PC-3 (cell line): ENCODE results near the gene RABGEF1. TPM values are rescaled to one million over a fixed set of nuclear protein-coding genes. Genes with fewer than 3 reads are reported as not detected.

Source experiments
- ATAC-seq: fragments of 200-7000 bp; cut with Tn5 transposase; 2 replicates; pipeline ENCODE4 v1.9.1; 2020; ENCODE audit warnings: mild to moderate bottlenecking, moderate library complexity
- BruUV-seq: library from RNA; stranded (reverse); fragments of 400-500 nt; replicated peaks from 2 replicates; lab custom pipeline; 2021; lab: Mats Ljungman, UMichigan
- CTCF ChIA-PET: fragments of 300-600 bp; sonication (Branson Sonifier 250); formaldehyde crosslinking; loops from one replicate; lab custom pipeline; 2022; ENCODE audit warnings: antibody characterized with exemption; lab: Charles Lee
- POLR2A ChIA-PET: fragments of 300-600 bp; sonication (Branson Sonifier 250); formaldehyde crosslinking; loops from one replicate; lab custom pipeline; 2022; ENCODE audit warnings: antibody characterized with exemption; ENCODE audit not compliant: unreplicated experiment; lab: Charles Lee
- DNase-seq: peaks from one replicate; pipeline ENCODE4 v3.0.0-alpha.2; 2015
- H2AFZ ChIP-seq: fragments of 300-600 bp; sonication (generic); 2 replicates; pipeline ENCODE4 v1.6.0; 2016; ENCODE audit warnings: antibody characterized with exemption, low read length
- H3F3A ChIP-seq: fragments of 300-600 bp; sonication (generic); one replicate; pipeline ENCODE4 v1.6.0; 2017; ENCODE audit warnings: antibody characterized with exemption, low read length, control low read depth, mild to moderate bottlenecking; ENCODE audit not compliant: unreplicated experiment
- H3K27ac ChIP-seq: fragments of 300-600 bp; sonication (generic); 2 replicates; pipeline ENCODE4 v1.5.1; 2016; ENCODE audit warnings: mild to moderate bottlenecking, low read length
- H3K27me3 ChIP-seq: fragments of 300-600 bp; sonication (generic); 2 replicates; pipeline ENCODE4 v1.6.1; 2016; ENCODE audit warnings: low read length, mixed read lengths
- H3K36me3 ChIP-seq: fragments of 300-600 bp; sonication (generic); 2 replicates; pipeline ENCODE4 v1.6.1; 2016; ENCODE audit warnings: low read depth, mixed run types, low read length, mixed read lengths
- H3K4me1 ChIP-seq: fragments of 300-600 bp; sonication (generic); 2 replicates; pipeline ENCODE4 v1.5.1; 2016; ENCODE audit warnings: low read length; ENCODE audit not compliant: insufficient read depth
- H3K4me2 ChIP-seq: fragments of 300-600 bp; sonication (generic); 2 replicates; pipeline ENCODE4 v1.6.0; 2016; ENCODE audit warnings: low read length
- H3K4me3 ChIP-seq: fragments of 300-600 bp; sonication (generic); 2 replicates; pipeline ENCODE4 v1.5.1; 2016; ENCODE audit warnings: mild to moderate bottlenecking, low read length, mixed read lengths
- H3K79me2 ChIP-seq: fragments of 300-600 bp; sonication (generic); 2 replicates; pipeline ENCODE4 v1.6.1; 2017; ENCODE audit warnings: low read length, mixed read lengths
- H3K9ac ChIP-seq: fragments of 300-600 bp; sonication (generic); 2 replicates; pipeline ENCODE4 v1.6.0; 2016; ENCODE audit warnings: mild to moderate bottlenecking, low read length
- H3K9me2 ChIP-seq: fragments of 300-600 bp; sonication (generic); replicated peaks from 2 replicates; pipeline ENCODE4 v1.6.1; 2016; ENCODE audit warnings: mixed run types, low read length, mixed read lengths
- H3K9me3 ChIP-seq: fragments of 300-600 bp; sonication (generic); 2 replicates; pipeline ENCODE4 v1.6.1; 2016; ENCODE audit warnings: low read length, mixed read lengths
- H4K20me1 ChIP-seq: fragments of 300-600 bp; sonication (generic); 2 replicates; pipeline ENCODE4 v1.6.1; 2016; ENCODE audit warnings: low read length, mixed read lengths
- CTCF ChIP-seq: fragments of 300-600 bp; sonication (generic); conservative IDR thresholded peaks from 2 replicates; pipeline ENCODE4 v1.5.1; 2017; ENCODE audit warnings: antibody characterized with exemption, low read depth, mild to moderate bottlenecking, low read length
- EZH2 ChIP-seq: fragments of 300-600 bp; sonication (generic); IDR thresholded peaks from one replicate; pipeline ENCODE4 v1.6.1; 2017; ENCODE audit warnings: antibody characterized with exemption, mild to moderate bottlenecking, low read length; ENCODE audit not compliant: unreplicated experiment
- EZH2phosphoT487 ChIP-seq: fragments of 300-600 bp; sonication (generic); IDR thresholded peaks from 2 replicates; pipeline ENCODE4 v1.6.1; 2018; ENCODE audit warnings: mild to moderate bottlenecking, antibody characterized with exemption, low read length, borderline replicate concordance
- intact Hi-C: fragments of 100-400 bp; cut with micrococcal nuclease; formaldehyde crosslinking; loops from 2 replicates; pipeline ENCODE4 v1.9.0; 2023
- total RNA-seq: library from RNA; depleted of rRNA; stranded (reverse); fragments of >200 nt; gene quantifications from 2 replicates; pipeline ENCODE4 v1.2.3, GENCODE V29; 2014

Gene RABGEF1
- total RNA-seq, 1 experiment from 2014 or later: 19.8 TPM

DNA sequence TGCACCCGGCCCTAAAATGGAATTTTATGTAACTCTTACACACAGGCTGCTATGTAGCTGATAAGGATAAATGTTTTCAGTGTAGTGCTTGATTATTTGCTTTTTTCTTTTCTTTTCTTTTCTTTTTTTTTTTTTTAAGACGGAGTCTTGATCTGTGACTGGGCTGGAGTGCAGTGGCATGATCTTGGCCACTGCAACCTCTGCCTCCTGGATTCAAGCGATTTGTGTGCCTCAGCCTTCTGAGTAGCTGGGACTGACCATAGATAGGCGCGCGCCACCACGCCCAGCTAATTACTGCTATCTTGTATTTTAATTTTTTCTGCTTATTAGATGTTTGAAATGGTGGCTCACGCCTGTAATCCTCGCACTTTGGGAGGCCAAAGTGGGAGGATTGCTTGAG, 3.4 kb downstream of the RABGEF1 start:
- peaks cover 97% of the 10 kb centered on the region for H3K79me2 ChIP-seq
- DNase-seq (no peak), ATAC-seq (no peak)
- no peak overlapping the region for H3K4me2 ChIP-seq
- H3K27ac ChIP-seq: no peak overlapping the region
- no TSS peak for BruUV-seq
- H4K20me1 ChIP-seq: no peaks in the 10 kb centered on the region; the same call in 1 of the 2 replicates
- H2AFZ ChIP-seq: no peak overlapping the region
- intact Hi-C loops: no loop called here
- ChIA-PET POLR2A (no interaction called here), CTCF (no interaction called here)
- no peaks in the 10 kb centered on the region for H3K36me3 ChIP-seq
- H3F3A ChIP-seq: no peaks in the 10 kb centered on the region
- no peak overlapping the region for H3K9ac ChIP-seq
- peaks cover 18% of the 10 kb centered on the region for H3K4me1 ChIP-seq
- no peak overlapping the region for H3K4me3 ChIP-seq
- H3K9me2 ChIP-seq: no peaks in the 10 kb centered on the region
- no peaks in the 10 kb centered on the region for H3K27me3 ChIP-seq
- TF ChIP-seq EZH2 (no peak), EZH2phosphoT487 (no peak), CTCF (no peak)
- no peaks in the 10 kb centered on the region for H3K9me3 ChIP-seq

GRCh38 chr7:66747385-66747784, 6.9 kb downstream of the RABGEF1 start:
- H3K79me2 ChIP-seq: peaks cover 98% of the 10 kb centered on the region
- 0 out of 2 replicates have a peak, but pooled peaks cover 4% of the 10 kb centered on the region for H3K36me3 ChIP-seq
- intact Hi-C loops: no loop called here
- H3K4me3 ChIP-seq: no peak overlapping the region
- H3K4me2 ChIP-seq: no peak overlapping the region
- DNase-seq (no peak), ATAC-seq (no peak)
- H3K9me2 ChIP-seq: no peaks in the 10 kb centered on the region
- no peaks in the 10 kb centered on the region for H3K9me3 ChIP-seq
- H3K4me1 ChIP-seq: peaks cover 28% of the 10 kb centered on the region
- POLR2A ChIA-PET: no interaction called here
- H2AFZ ChIP-seq: no peak overlapping the region
- H3F3A ChIP-seq: no peaks in the 10 kb centered on the region
- H3K9ac ChIP-seq: no peak overlapping the region
- H3K27ac ChIP-seq: no peak overlapping the region
- H3K27me3 ChIP-seq: no peaks in the 10 kb centered on the region
- TF ChIP-seq CTCF: no peak
- no peak for TF ChIP-seq EZH2phosphoT487
- TF ChIP-seq EZH2: no peak
- CTCF ChIA-PET: no interaction called here
- H4K20me1 ChIP-seq: peaks cover 17% of the 10 kb centered on the region; the same call in 1 of the 2 replicates
- no TSS peak for BruUV-seq

- TF ChIP-seq EZH2 (no peak), CTCF (no peak), EZH2phosphoT487 (no peak)
- H2AFZ ChIP-seq: no peak overlapping the region
- no TSS peak for BruUV-seq
- no peaks in the 10 kb centered on the region for H3K9me3 ChIP-seq
- no peak overlapping the region for H3K4me3 ChIP-seq
- DNase-seq (no peak), ATAC-seq (no peak)
- no peak overlapping the region for H3K4me2 ChIP-seq
- intact Hi-C loops: no loop called here
- POLR2A ChIA-PET: no interaction called here
- no peaks in the 10 kb centered on the region for H3F3A ChIP-seq
- H3K27me3 ChIP-seq: no peaks in the 10 kb centered on the region
- no peaks in the 10 kb centered on the region for H3K9me2 ChIP-seq
- 0 out of 2 replicates have a peak, but pooled peaks cover 4% of the 10 kb centered on the region for H3K36me3 ChIP-seq
- peaks cover 22% of the 10 kb centered on the region for H3K4me1 ChIP-seq
- peaks cover 17% of the 10 kb centered on the region; the same call in 1 of the 2 replicates for H4K20me1 ChIP-seq
- H3K79me2 ChIP-seq: peaks cover 98% of the 10 kb centered on the region
- no peak overlapping the region for H3K27ac ChIP-seq
- CTCF ChIA-PET: no interaction called here
- H3K9ac ChIP-seq: no peak overlapping the region
Observed at GRCh38 chr7:66747881-66748511, 7.5 kb downstream of the RABGEF1 start.
